SK-N-SH (cell line): ENCODE results near the gene BCAS3. TPM values are rescaled to one million over a fixed set of nuclear protein-coding genes. Genes with fewer than 3 reads are reported as not detected.

Experiments
- CTCF ChIA-PET: fragments of 300-600, 350-600 bp; formaldehyde crosslinking; extraction: SDS; loops from one replicate; lab custom pipeline; 2021; lab: Yijun Ruan, JAX
- POLR2A ChIA-PET: fragments of 350-600 bp; sonication (Branson Sonifier 250); formaldehyde crosslinking; extraction: SDS; loops from one replicate; lab custom pipeline; 2020; ENCODE audit warnings: antibody characterized with exemption, inconsistent platforms; lab: Yijun Ruan, JAX
- DNase-seq: peaks from one replicate; pipeline ENCODE4 v3.0.0; 2012
- H2AFZ ChIP-seq: fragments of 200-600 bp; sonication (generic); 2 replicates; pipeline ENCODE4 v1.8.1; 2016; ENCODE audit warnings: antibody characterized with exemption, mild to moderate bottlenecking, low read depth
- H3F3A ChIP-seq: fragments of 200-600 bp; sonication (generic); replicated peaks from 2 replicates; pipeline ENCODE3; 2016; ENCODE audit warnings: antibody characterized with exemption, mild to moderate bottlenecking; ENCODE audit not compliant: insufficient read depth
- H3K27ac ChIP-seq, 2 experiments: fragments of 200-500 bp in 1 of 2; fragments of 200-600 bp in 1 of 2; sonication (Bioruptor generic) in 1 of 2; sonication (generic), shearing (Covaris generic) in 1 of 2; 2 replicates each; pipeline versions ENCODE4 v1.5.1 to v1.6.1; 2014 to 2016; ENCODE audit warnings: low read depth in 2 of 2, inconsistent platforms in 1 of 2, low read length in 1 of 2, mild to moderate bottlenecking in 1 of 2, mixed read lengths in 1 of 2
- H3K27me3 ChIP-seq: fragments of 200-600 bp; sonication (generic), shearing (Covaris generic); 2 replicates; pipeline ENCODE4 v1.6.1; 2016; ENCODE audit warnings: mixed run types; ENCODE audit not compliant: insufficient read depth
- H3K36me3 ChIP-seq, 2 experiments: fragments of 200-500 bp in 1 of 2; fragments of 200-600 bp in 1 of 2; sonication (Bioruptor generic) in 1 of 2; sonication (generic) in 1 of 2; replicated peaks in 1 of 2; 2 replicates each; pipeline versions ENCODE3 to v1.5.1; 2014 to 2016; ENCODE audit warnings: low read length in 1 of 2, mild to moderate bottlenecking in 1 of 2; ENCODE audit not compliant: insufficient read depth in 2 of 2, control insufficient read depth in 1 of 2
- H3K4me1 ChIP-seq, 2 experiments: fragments of 200-500 bp in 1 of 2; fragments of 200-600 bp in 1 of 2; sonication (Bioruptor generic) in 1 of 2; sonication (generic), shearing (Covaris generic) in 1 of 2; 2 replicates each; pipeline versions ENCODE4 v1.5.1 to v1.6.1; 2014 to 2016; ENCODE audit warnings: low read depth in 1 of 2, low read length in 1 of 2, mixed run types in 1 of 2; ENCODE audit not compliant: insufficient read depth in 2 of 2, control insufficient read depth in 1 of 2
- H3K4me2 ChIP-seq: fragments of 200-600 bp; sonication (generic), shearing (Covaris generic); 2 replicates; pipeline ENCODE4 v1.6.1; 2017; ENCODE audit warnings: mixed run types
- H3K4me3 ChIP-seq, 2 experiments: fragments of 200-500 bp in 1 of 2; fragments of 200-600 bp in 1 of 2; sonication (Bioruptor generic) in 1 of 2; sonication (generic), shearing (Covaris generic) in 1 of 2; 2 replicates each; pipeline versions ENCODE4 v1.5.1 to v1.8.1; 2014 to 2016; ENCODE audit warnings: low read depth in 2 of 2, inconsistent platforms in 1 of 2, low read length in 1 of 2, mild to moderate bottlenecking in 1 of 2, mixed read lengths in 1 of 2, moderate library complexity in 1 of 2
- H3K79me2 ChIP-seq: fragments of 200-600 bp; sonication (generic); 2 replicates; pipeline ENCODE4 v1.8.1; 2017; ENCODE audit warnings: mild to moderate bottlenecking; ENCODE audit not compliant: insufficient read depth
- H3K9ac ChIP-seq: fragments of 200-600 bp; sonication (generic); 2 replicates; pipeline ENCODE4 v1.6.1; 2017; ENCODE audit warnings: mixed run types
- H3K9me2 ChIP-seq: fragments of 200-600 bp; sonication (generic); 2 replicates; pipeline ENCODE4 v1.6.1; 2017; ENCODE audit warnings: mixed run types
- H3K9me3 ChIP-seq: fragments of 200-600 bp; sonication (generic); 2 replicates; pipeline ENCODE4 v1.6.1; 2017; ENCODE audit warnings: mixed run types, mild to moderate bottlenecking, moderate library complexity
- H4K20me1 ChIP-seq: fragments of 200-600 bp; sonication (generic); 2 replicates; pipeline ENCODE4 v1.6.1; 2017; ENCODE audit warnings: mild to moderate bottlenecking, mixed run types; ENCODE audit not compliant: insufficient read depth
- ELF1 ChIP-seq: IDR thresholded peaks from 2 replicates; pipeline ENCODE4 v1.4.0; 2012
- EZH2phosphoT487 ChIP-seq: fragments of 200-600 bp; sonication (generic); IDR thresholded peaks from 2 replicates; pipeline ENCODE4 v1.6.1; 2017; ENCODE audit warnings: low read depth, mixed run types, mild to moderate bottlenecking, antibody characterized with exemption, moderate library complexity, borderline replicate concordance
- GATA2 ChIP-seq: sonication (generic); formaldehyde crosslinking; IDR thresholded peaks from 2 replicates; pipeline ENCODE4 v1.5.0; 2020; ENCODE audit warnings: mild to moderate bottlenecking, missing genetic modification reagents
- NFIC ChIP-seq: IDR thresholded peaks from 2 replicates; pipeline ENCODE4 v1.4.0; 2012; ENCODE audit warnings: borderline replicate concordance
- POLR2AphosphoS5 ChIP-seq: IDR thresholded peaks from 2 replicates; pipeline ENCODE4 v1.6.1; 2012; ENCODE audit warnings: low read depth, low read length
- RCOR1 ChIP-seq: fragments of 150-350 bp; IDR thresholded peaks from 2 replicates; pipeline ENCODE4 v1.6.1; 2017; ENCODE audit warnings: antibody characterized with exemption, low read length
- RFX5 ChIP-seq: IDR thresholded peaks from 2 replicates; pipeline ENCODE4 v1.6.1; 2012; ENCODE audit warnings: mild to moderate bottlenecking, improper control_type of control experiment, low read length
- WGBS: methylation state at CpG from one replicate; pipeline ENCODE4 v1.1.6; 2017; ENCODE audit warnings: low lambda C conversion rate; 5-methylcytosine and 5-hydroxymethylcytosine counted together
- polyA plus RNA-seq, 3 experiments: library from polyadenylated mRNA; depleted of rRNA; stranded (reverse); fragments of >200 nt; gene quantifications; 2 replicates each; pipeline ENCODE4 v1.2.3, GENCODE V29; 2012
- TF ChIP-seq, protein P1 (sequence below): fragments of 200-600 bp; sonication (generic); IDR thresholded peaks from 2 replicates; pipeline ENCODE4 v1.6.1; 2017; ENCODE audit warnings: antibody characterized with exemption, mild to moderate bottlenecking, moderate library complexity
- TF ChIP-seq, protein P2 (sequence below): IDR thresholded peaks from 2 replicates; pipeline ENCODE4; 2012
- TF ChIP-seq, protein P3 (sequence below): IDR thresholded peaks from 2 replicates; pipeline ENCODE4 v1.4.0; 2012; ENCODE audit warnings: low read depth
- TF ChIP-seq, protein P4 (sequence below): fragments of 150-350 bp; IDR thresholded peaks from 2 replicates; pipeline ENCODE4 v1.6.1; 2016; ENCODE audit warnings: mild to moderate bottlenecking, low read depth, low read length

Gene BCAS3
- polyA plus RNA-seq, 1 of the 3 experiments (the other 2 are of a cell fraction): 5.9 TPM

DNA sequence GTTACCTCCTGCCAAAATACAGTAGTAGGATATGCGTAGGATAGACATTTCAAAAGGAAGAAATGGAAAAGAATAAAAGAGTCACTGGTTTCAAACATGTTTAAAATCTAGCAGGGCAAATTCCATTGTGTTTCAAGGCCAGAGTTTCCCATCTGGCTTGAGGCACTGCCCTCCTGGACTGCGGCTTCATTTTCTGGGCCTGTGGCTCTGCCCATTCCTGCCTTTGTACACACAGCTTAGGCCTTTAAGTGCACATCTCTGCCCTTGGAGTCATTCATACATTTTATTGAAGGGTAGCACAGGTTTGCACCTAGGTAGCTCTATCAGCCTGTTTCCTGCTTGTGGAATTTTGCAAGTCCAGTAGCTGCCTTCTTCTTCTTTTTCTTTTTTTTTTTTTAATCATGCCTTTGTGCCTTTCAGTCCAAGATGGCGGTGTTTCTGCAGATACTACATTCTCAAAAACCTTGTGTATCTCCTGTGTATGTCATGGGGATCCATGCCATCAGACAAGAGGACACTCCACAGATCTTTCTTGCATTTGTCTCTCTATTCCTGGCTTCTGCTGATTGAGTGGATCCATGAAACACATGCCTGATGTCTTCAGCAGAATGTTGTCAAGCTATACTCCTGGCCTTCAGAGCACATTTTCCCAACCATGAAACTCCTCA lies 282.9 kb downstream of the BCAS3 start (continued):
- TF ChIP-seq, protein P1, sequence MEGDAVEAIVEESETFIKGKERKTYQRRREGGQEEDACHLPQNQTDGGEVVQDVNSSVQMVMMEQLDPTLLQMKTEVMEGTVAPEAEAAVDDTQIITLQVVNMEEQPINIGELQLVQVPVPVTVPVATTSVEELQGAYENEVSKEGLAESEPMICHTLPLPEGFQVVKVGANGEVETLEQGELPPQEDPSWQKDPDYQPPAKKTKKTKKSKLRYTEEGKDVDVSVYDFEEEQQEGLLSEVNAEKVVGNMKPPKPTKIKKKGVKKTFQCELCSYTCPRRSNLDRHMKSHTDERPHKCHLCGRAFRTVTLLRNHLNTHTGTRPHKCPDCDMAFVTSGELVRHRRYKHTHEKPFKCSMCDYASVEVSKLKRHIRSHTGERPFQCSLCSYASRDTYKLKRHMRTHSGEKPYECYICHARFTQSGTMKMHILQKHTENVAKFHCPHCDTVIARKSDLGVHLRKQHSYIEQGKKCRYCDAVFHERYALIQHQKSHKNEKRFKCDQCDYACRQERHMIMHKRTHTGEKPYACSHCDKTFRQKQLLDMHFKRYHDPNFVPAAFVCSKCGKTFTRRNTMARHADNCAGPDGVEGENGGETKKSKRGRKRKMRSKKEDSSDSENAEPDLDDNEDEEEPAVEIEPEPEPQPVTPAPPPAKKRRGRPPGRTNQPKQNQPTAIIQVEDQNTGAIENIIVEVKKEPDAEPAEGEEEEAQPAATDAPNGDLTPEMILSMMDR: no peak
- TF ChIP-seq, all 33 proteins: peak for 0

DNA sequence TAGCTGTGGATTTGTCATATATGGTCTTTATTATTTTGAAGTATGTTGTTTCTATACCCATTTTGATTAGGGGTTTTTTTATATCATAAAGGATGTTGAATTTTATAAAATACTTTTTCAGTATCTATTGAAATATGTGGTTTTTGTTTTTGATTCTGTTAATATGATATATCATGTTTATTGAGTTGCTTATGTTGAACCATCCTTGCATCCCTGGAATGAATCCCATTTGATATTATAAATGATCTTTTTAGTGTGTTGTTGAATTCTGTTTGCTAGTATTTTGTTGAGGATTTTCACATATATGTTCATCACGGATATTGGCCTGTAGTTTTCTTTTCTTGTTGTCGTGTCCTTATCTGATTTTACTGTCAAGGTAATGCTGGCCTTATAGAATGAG lies 286.5 kb downstream of the BCAS3 start:
- peaks cover 0 to 2% of the 10 kb centered on the region in 2 experiments for H3K36me3 ChIP-seq
- no peak overlapping the region for H3K4me2 ChIP-seq
- no peak overlapping the region for H3K4me3 ChIP-seq
- ChIA-PET POLR2A (no interaction called here), CTCF (interaction anchor here (1.3 to 2.6 kb wide), 2 partner anchors 8 to 244 kb away, joined by 3 to 15 read pairs; no protein-coding TSS in a partner anchor)
- H3K9ac ChIP-seq: no peak overlapping the region
- no peaks in the 10 kb centered on the region for H3K27me3 ChIP-seq
- H4K20me1 ChIP-seq: no peaks in the 10 kb centered on the region
- no peak overlapping the region for H3K27ac ChIP-seq
- WGBS: 85% methylated on average over 2 of the region's 2 CpGs
- DNase-seq: no peak
- no peaks in the 10 kb centered on the region for H3K9me2 ChIP-seq
- H3F3A ChIP-seq: no peaks in the 10 kb centered on the region
- no peaks in the 10 kb centered on the region for H3K4me1 ChIP-seq
- H3K9me3 ChIP-seq: peaks cover 15% of the 10 kb centered on the region; the same call in 1 of the 2 replicates
- no peaks in the 10 kb centered on the region for H3K79me2 ChIP-seq
- TF ChIP-seq RCOR1: no peak
- TF ChIP-seq NFIC: no peak
- TF ChIP-seq ELF1: no peak
- TF ChIP-seq GATA2 (CRISPR knock-in tag): no peak
- no peak for TF ChIP-seq EZH2phosphoT487
- TF ChIP-seq, protein P2, sequence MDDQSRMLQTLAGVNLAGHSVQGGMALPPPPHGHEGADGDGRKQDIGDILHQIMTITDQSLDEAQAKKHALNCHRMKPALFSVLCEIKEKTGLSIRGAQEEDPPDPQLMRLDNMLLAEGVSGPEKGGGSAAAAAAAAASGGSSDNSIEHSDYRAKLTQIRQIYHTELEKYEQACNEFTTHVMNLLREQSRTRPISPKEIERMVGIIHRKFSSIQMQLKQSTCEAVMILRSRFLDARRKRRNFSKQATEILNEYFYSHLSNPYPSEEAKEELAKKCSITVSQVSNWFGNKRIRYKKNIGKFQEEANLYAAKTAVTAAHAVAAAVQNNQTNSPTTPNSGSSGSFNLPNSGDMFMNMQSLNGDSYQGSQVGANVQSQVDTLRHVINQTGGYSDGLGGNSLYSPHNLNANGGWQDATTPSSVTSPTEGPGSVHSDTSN: no peak
- TF ChIP-seq, protein P3, sequence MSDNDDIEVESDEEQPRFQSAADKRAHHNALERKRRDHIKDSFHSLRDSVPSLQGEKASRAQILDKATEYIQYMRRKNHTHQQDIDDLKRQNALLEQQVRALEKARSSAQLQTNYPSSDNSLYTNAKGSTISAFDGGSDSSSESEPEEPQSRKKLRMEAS: no peak
- no peak for TF ChIP-seq POLR2AphosphoS5
- TF ChIP-seq, protein P4, sequence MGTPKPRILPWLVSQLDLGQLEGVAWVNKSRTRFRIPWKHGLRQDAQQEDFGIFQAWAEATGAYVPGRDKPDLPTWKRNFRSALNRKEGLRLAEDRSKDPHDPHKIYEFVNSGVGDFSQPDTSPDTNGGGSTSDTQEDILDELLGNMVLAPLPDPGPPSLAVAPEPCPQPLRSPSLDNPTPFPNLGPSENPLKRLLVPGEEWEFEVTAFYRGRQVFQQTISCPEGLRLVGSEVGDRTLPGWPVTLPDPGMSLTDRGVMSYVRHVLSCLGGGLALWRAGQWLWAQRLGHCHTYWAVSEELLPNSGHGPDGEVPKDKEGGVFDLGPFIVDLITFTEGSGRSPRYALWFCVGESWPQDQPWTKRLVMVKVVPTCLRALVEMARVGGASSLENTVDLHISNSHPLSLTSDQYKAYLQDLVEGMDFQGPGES: no peak
- no peak for TF ChIP-seq RFX5
- TF ChIP-seq, all 33 proteins: peak for 0
- H2AFZ ChIP-seq: no peak overlapping the region
